Measurements from ENCODE around the gene SYCP1. TPM values are rescaled to one million over a fixed set of nuclear protein-coding genes. Genes with fewer than 3 reads are reported as not detected.

Gene SYCP1
- total and polyA plus RNA-seq, 10 of the 15 experiments (the other 5 are each of a cell fraction or from before 2014, with no cell fraction given) = not detected

DNA sequence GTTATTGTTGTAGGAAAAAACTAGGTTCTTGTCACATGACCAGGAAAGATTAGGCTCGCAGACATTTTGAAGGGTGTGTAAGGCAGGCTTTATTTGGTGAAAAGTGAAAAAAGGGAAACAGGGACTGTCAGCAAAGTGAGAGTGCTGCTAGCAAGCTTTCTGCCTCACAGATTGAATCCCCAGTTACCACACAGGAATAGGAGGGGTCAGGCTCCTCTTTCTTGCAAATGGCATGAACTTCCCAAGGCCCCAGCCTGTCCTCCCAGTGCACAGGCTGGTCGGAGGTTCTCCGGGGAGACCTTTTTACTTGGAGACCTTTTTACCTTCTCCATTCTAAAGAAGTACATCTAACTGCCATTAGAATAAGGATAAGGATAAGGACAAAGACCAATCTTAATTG, 42.1 kb downstream of the SYCP1 start:
- ChIA-PET SMC1A (ENCODE audit: uncharacterized antibody, unreplicated experiment) (interaction anchor here (1.1 kb wide), 1 partner anchor 49 kb away, joined by 4 read pairs; no protein-coding TSS in a partner anchor), POLR2A (no interaction called here), RAD21 (ENCODE audit: unreplicated experiment) (no interaction called here), CTCF (no interaction called here)
- DNase-seq (ENCODE audit: low read depth, low spot score) (no peak), ATAC-seq (no peak), FAIRE-seq (no peak)
- Histone ChIP-seq H3K36me3 (ENCODE audit: control insufficient read depth in 2 of 2, insufficient read depth in 2 of 2, low read length in 1 of 2) (no peaks in the 10 kb centered on the region), H2AFZ (ENCODE audit: control insufficient read depth, low read depth, low read length) (no peak overlapping the region), H3K9me3 (replicated peaks; ENCODE audit: control insufficient read depth, insufficient read depth, low read length) (no peaks in the 10 kb centered on the region), H3K4me3 (no peak overlapping the region), H3K79me2 (ENCODE audit: control insufficient read depth, insufficient read depth, low read length) (no peaks in the 10 kb centered on the region), H3K9ac (ENCODE audit: control insufficient read depth, insufficient read depth, low read length) (no peak overlapping the region), H3K27ac (ENCODE audit: control insufficient read depth, insufficient read depth) (no peak overlapping the region), H3K27me3 (replicated peaks in 1 of 2; ENCODE audit: control insufficient read depth in 2 of 2, insufficient read depth in 2 of 2, low read length in 1 of 2) (no peaks in the 10 kb centered on the region), H4K20me1 (ENCODE audit: control insufficient read depth, insufficient read depth) (no peaks in the 10 kb centered on the region), H3K4me2 (ENCODE audit: control insufficient read depth, insufficient read depth) (no peak overlapping the region), H3K4me1 (ENCODE audit: control insufficient read depth, insufficient read depth, low read length) (no peaks in the 10 kb centered on the region)
- TF ChIP-seq MYC (IDR thresholded peaks at IDR 0.05; ENCODE audit: insufficient read depth, insufficient read length, insufficient replicate concordance, low read length, severe bottlenecking) (no peak), CREM (IDR thresholded peaks at IDR 0.05; ENCODE audit: low read depth) (no peak), GABPA (IDR thresholded peaks at IDR 0.05; ENCODE audit: low read depth) (no peak), POU2F2 (IDR thresholded peaks at IDR 0.05; ENCODE audit: borderline replicate concordance, low read depth, low read length) (no peak), HDGF (IDR thresholded peaks at IDR 0.05) (no peak), MTA2 (IDR thresholded peaks at IDR 0.05; ENCODE audit: low read depth) (no peak), ATF7 (IDR thresholded peaks at IDR 0.05; ENCODE audit: low read depth) (no peak)
- TF ChIP-seq, protein P1, sequence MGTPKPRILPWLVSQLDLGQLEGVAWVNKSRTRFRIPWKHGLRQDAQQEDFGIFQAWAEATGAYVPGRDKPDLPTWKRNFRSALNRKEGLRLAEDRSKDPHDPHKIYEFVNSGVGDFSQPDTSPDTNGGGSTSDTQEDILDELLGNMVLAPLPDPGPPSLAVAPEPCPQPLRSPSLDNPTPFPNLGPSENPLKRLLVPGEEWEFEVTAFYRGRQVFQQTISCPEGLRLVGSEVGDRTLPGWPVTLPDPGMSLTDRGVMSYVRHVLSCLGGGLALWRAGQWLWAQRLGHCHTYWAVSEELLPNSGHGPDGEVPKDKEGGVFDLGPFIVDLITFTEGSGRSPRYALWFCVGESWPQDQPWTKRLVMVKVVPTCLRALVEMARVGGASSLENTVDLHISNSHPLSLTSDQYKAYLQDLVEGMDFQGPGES (IDR thresholded peaks at IDR 0.05) = no peak
- intact Hi-C loops (cut with micrococcal nuclease; ENCODE audit: unreplicated experiment) (no loop called here), in situ Hi-C loops (cut with MboI) (no loop called here)
- BruUV-seq (replicated peaks) = no TSS peak
- 50% methylated on average over 3 of the region's 3 CpGs for WGBS (ENCODE audit: insufficient coverage, insufficient replicate concordance, low lambda C conversion rate, missing lambda C conversion rate)

DNA sequence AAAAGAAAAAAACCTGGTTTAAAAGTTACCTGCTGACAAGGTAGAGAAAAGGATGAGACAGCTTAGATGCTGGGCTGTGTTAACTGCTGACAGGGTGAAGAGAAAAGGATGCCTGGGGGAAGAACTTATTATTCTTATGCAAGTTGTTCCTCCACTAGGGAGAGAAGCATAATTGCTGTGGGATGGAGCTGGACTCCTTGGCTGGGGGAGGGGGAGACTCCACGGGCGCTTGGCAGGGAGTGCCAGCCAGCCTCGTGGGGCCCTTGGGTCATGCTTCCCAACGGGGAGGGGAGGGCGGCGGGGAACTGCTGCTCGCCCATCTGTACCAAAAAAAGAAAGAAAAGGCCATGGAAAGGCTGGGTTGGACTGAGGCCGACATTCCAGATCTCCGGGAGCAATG, 47.2 kb downstream of the SYCP1 start:
- ATAC-seq (no peak), DNase-seq (ENCODE audit: low read depth, low spot score) (no peak), FAIRE-seq (no peak)
- in situ Hi-C loops (cut with MboI) (no loop called here), intact Hi-C loops (cut with micrococcal nuclease; ENCODE audit: unreplicated experiment) (no loop called here)
- Histone ChIP-seq H3K36me3 (ENCODE audit: control insufficient read depth in 2 of 2, insufficient read depth in 2 of 2, low read length in 1 of 2) (no peaks in the 10 kb centered on the region), H3K4me2 (ENCODE audit: control insufficient read depth, insufficient read depth) (no peak overlapping the region), H3K9me3 (replicated peaks; ENCODE audit: control insufficient read depth, insufficient read depth, low read length) (no peaks in the 10 kb centered on the region), H4K20me1 (ENCODE audit: control insufficient read depth, insufficient read depth) (no peaks in the 10 kb centered on the region), H3K4me3 (no peak overlapping the region), H3K4me1 (ENCODE audit: control insufficient read depth, insufficient read depth, low read length) (no peaks in the 10 kb centered on the region), H2AFZ (ENCODE audit: control insufficient read depth, low read depth, low read length) (no peak overlapping the region), H3K27me3 (replicated peaks in 1 of 2; ENCODE audit: control insufficient read depth in 2 of 2, insufficient read depth in 2 of 2, low read length in 1 of 2) (no peaks in the 10 kb centered on the region), H3K79me2 (ENCODE audit: control insufficient read depth, insufficient read depth, low read length) (no peaks in the 10 kb centered on the region), H3K9ac (ENCODE audit: control insufficient read depth, insufficient read depth, low read length) (no peak overlapping the region), H3K27ac (ENCODE audit: control insufficient read depth, insufficient read depth) (no peak overlapping the region)
- BruUV-seq (replicated peaks) = no TSS peak
- RAD21 ChIA-PET (ENCODE audit: unreplicated experiment) = no interaction called here
- CTCF ChIA-PET = no interaction called here
- SMC1A ChIA-PET (ENCODE audit: uncharacterized antibody, unreplicated experiment) = no interaction called here
- POLR2A ChIA-PET = no interaction called here
- WGBS (ENCODE audit: insufficient coverage, insufficient replicate concordance, low lambda C conversion rate, missing lambda C conversion rate) = 38% methylated on average over 9 of the region's 9 CpGs
- TF ChIP-seq TAF1 (IDR thresholded peaks at IDR 0.05; ENCODE audit: borderline replicate concordance, low read depth, low read length) (no peak), NFIC (IDR thresholded peaks at IDR 0.05; ENCODE audit: low read depth, low read length) (no peak), RELA (IDR thresholded peaks at IDR 0.05; ENCODE audit: borderline replicate concordance, partially characterized antibody) (no peak), ZZZ3 (IDR thresholded peaks at IDR 0.05; ENCODE audit: control insufficient read depth, insufficient read length, low read depth) (no peak), RFX5 (IDR thresholded peaks at IDR 0.05; ENCODE audit: low read depth, low read length) (no peak), ESRRA (IDR thresholded peaks at IDR 0.05; ENCODE audit: low read length) (no peak), TCF7 (IDR thresholded peaks at IDR 0.05; ENCODE audit: borderline replicate concordance) (no peak)
- TF ChIP-seq, protein P2, sequence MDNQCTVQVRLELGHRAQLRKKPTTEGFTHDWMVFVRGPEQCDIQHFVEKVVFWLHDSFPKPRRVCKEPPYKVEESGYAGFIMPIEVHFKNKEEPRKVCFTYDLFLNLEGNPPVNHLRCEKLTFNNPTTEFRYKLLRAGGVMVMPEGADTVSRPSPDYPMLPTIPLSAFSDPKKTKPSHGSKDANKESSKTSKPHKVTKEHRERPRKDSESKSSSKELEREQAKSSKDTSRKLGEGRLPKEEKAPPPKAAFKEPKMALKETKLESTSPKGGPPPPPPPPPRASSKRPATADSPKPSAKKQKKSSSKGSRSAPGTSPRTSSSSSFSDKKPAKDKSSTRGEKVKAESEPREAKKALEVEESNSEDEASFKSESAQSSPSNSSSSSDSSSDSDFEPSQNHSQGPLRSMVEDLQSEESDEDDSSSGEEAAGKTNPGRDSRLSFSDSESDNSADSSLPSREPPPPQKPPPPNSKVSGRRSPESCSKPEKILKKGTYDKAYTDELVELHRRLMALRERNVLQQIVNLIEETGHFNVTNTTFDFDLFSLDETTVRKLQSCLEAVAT (IDR thresholded peaks at IDR 0.05) = no peak
- TF ChIP-seq, protein P3, sequence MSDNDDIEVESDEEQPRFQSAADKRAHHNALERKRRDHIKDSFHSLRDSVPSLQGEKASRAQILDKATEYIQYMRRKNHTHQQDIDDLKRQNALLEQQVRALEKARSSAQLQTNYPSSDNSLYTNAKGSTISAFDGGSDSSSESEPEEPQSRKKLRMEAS (IDR thresholded peaks at IDR 0.05; ENCODE audit: low read depth, low read length) = no peak
- TF ChIP-seq, protein P1 (IDR thresholded peaks at IDR 0.05) = no peak
